GM21526 (cell line): ENCODE measurements around the gene NODAL.
"Not testable (repeated sequence)": the region's sequence is repeated elsewhere in the genome, so short reads cannot be mapped to it uniquely, and the experiment has no call there.

Experiments
- ATAC-seq: cut with Tn5 transposase; IDR thresholded peaks from one replicate; pipeline ENCODE4 v1.9.1; 2021; ENCODE audit warnings: moderate library complexity; ENCODE audit not compliant: unreplicated experiment, low FRiP score

Gene NODAL

DNA sequence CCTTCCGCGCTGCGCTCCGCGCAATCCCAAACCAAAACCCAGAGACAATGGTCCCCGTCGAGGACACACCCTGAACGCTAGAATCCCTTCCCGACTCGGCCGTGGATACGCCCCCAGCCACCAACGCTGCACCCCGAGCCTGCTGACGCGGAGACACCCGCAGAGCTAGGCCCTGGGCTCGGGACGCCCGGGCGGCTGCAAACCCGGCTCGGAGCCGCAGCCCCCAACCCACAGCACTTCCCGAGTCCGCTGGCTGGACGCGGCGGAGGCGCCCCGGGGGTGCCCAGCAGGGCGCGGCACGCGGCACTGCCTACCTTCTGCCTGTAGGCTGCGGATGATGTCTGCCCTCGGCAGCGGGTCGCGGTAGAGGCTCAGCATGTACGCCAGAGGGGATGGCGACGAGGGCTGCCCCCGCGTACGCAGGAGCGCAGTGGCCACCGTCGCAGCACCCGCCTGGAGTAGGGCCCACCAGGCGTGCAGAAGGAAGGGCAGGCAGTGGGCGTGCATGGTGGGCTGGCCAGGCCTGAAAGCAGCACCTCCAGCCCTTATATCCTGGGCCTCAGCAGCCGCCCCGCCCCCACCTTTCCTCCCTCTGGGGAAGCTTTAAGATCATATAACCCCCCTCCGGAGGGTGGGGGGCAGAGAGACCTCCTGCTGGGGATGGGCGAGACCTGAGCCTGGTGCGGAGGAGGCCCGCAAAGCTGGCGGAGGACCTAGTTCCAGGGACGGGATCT is at the start of gene NODAL:
Gene NODAL (minus strand): TSS at position 521 of the 734 bp plus-strand sequence. CDS start 14 bp downstream, at position 507.
- no peak for ATAC-seq

DNA sequence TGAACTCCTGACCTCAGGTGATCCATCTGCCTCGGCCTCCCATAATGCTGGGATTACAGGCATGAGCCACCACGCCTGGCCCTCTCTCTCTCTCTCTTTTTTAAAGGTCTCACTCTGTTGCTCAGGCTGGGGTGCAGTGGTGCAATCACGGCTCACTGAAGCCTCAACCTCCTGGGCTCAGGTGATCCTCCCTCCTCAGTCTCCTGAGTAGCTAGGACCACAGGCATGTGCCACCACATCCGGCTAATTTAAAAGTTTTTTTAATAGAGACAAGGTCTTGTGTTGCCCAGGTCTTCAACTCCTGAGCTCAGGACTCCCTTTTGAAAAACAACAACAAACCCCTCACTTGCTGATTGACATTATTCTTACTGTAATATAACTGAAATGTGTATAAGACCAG is 48.7 kb upstream of the NODAL start:
- ATAC-seq = no peak

DNA sequence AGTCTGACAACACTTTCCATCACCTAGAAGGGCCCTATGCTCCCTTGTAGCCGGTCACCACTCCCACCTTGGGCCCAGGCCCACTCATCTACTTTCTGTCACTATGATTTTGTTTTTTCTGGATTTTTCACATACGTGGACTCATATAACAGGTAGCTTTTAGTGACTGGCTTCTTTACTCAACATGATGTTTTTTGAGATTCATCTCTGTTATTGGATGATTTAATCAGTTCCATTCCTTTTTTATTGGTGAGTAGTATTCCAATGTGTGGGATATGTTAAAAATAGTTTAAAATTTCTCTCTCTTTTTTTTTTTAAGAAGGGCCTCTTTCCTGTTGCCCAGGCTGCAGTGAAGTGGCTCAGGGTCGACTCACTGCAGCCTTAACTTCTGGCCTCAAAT is 46.3 kb upstream of the NODAL start:
- no peak for ATAC-seq

DNA sequence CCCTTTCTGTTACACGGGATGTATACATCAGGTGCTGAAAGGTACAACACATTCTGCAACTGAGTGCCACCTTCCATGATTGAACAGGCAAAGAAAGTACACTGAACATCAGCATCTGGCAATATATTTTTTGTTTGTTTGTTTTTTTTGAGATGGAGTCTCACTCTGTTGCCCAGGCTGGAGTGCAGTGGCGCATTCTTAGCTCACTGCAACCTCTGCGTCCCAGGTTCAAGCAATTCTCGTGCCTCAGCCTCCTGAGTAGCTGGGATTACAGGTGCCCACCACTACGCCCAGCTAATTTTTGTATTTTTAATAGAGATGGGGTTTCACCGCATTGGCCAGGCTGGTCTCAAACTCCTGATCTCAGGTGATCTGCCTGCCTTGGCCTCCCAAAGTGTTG is 42.4 kb upstream of the NODAL start:
- not testable (repeated sequence) for ATAC-seq

DNA sequence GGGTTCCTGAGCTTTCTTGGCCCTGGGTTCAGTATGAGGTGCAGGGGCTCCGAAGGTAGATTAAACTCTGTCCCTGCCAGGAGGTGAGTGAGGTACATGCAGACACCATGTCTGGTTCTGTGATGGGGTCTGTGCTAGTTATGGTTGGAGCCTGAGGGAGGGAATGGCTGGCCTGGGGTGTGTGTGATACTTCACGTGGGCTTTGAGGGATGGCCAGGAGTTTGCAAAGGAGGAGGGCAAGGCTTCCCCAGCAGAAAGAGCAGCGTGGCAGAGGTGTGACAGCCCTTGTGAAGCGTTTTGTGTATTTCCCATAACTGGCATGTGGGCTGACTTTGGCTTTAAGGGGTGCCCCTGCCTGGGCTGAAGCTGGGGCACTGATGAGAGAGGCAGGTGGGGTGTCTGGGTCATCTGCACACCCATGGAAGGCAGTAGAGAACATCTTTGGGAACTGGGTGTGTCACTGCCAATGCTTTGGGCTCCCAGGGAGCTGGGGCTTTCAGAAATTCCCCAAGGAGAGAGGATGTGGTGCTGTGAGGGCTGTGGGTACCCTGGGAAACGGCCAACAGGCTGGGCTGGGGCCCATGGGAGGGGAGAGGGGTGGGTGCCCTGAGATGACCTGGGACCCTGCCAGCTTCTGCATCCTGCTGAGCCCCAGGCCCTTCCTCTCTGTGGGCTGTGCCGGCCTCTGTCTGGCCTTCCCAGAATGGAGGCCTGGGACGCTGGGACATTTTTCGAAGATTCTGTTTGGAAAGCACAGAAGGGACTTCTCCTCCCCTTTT is 41.7 kb upstream of the NODAL start:
- ATAC-seq = no peak

DNA sequence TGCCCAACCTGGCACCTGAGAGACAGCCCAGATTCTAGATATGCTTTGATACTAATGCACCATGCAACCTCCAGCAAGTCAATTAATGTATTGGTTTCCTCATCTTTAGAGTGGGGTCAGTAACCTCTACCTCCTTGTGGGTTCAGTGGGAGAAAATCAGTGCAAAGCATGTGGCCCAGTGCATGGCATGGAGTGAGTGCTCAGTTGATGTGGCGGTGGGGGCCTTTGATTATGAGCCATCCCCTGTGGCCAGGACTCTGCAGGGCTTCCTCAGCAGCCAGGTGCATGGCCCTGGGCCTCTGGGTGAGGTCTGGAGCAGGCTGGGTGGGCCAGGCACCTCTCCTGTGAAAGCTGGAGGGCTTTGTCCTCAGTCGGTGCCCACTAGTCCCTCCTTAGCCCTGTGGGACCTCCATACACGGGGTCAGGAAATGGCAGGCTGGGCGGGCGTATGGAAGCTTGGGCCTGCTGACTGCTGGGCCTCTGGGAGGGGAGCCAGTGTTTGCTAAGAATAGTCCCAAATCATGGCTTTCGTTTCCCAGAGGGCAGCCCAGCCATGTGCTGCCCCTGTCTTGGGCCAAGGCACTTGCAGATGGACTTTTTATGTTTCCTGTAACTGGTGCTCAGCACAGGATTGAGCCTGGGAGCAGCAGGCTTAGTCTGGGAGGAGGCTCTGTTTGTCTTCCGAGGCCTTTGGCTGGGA is 40.5 kb upstream of the NODAL start:
- no peak for ATAC-seq

DNA sequence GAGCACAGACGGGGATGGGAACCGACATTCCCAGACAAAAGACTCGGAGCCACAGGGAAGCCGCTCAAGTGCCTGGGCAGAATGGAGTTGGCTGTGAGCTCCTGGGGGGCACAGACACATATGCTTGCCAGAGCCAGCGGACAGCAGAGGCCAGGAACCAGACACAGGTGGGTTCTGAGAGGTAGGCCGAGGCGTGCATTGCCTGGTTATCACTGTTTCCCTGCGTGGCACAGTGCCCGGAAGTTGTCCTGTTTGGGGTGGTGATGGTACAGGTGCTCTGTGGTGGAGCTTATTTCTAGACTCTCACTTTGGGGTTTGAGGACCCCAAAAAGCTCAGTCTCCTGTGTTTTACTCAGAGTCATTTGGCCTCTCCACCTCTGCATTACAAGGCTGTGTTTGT is 39.6 kb upstream of the NODAL start:
- ATAC-seq = no peak

DNA sequence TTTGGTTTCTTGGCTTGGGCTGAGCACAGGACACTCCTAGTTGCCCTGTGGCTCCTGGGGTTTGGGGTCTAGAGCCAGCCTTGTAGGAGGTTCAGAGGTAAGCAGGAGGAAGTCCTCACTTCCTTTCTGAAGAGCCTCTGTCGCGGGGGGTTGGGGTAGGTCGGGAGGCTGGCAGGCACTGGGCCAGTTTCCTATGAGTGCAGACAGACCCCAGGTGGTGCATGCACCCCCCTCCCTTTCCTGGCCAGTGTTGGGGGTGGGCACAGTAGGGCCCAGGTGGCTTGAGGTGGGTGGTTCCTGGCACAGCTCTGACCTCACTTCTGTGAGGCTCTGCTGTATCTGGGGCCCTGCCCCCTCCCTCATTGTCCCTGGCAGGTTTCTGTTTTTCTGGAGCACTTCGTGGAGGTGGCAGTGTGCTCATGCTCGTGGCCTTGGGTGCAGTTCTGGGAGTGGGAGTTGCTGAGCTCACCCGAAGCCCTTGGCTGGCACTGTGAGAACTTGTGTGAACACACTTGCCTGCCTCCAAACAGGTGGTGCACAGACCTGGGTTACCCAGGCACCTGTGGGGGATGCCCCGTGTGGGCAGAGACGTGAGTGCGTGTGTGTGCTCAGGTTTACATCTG is 38.9 kb upstream of the NODAL start:
- ATAC-seq = no peak

DNA sequence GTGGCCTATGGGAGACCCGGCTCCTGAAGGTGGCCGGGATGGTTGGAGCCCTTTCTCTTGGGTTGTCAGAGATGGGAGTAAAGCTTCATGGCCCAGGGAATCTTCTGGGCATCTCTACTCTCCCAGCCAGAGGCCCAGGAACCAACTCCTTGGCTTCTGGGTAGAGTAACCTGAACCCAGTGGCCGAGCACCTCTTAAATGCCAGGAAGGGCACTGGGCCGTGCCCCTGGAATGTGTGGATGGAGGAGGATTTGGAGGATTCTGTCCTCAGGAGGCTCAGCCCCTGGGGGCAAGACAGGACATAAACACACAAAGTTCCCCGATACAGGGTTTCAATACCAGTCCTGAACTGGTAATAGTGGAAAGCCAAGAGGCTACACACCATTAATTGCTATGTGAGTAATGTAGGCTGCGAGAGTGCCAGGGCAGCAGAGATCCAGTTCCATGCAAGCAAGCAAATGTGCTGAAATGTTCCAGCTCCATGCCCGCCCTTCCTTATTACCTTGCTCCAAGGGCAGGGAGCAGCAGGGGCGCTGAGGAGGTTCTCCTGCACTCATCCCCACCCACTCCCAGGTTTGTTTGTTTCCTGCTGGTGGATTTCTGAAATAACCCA is 38.3 kb upstream of the NODAL start:
- no peak for ATAC-seq

DNA sequence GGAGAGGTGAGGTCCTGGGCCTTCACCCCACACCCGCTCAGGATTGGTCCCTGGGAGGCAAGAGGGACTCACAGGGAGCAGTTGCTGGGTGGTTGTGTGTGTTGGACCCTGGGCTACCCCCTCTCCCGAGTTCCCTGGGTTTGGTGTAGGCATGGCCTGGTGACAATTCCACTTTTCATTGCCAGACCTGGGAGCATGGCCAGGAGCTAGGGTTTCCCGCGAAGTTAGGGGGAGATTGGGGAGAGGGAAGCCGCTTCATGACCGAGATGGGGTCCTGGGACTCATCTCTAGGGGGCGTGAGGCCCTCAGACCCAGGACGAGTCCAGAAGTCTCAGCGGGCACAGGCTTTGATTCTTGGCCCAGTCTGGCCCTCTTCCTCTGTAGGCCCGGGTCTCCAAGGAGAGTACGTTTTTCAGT is 37.7 kb upstream of the NODAL start:
- ATAC-seq = no peak

DNA sequence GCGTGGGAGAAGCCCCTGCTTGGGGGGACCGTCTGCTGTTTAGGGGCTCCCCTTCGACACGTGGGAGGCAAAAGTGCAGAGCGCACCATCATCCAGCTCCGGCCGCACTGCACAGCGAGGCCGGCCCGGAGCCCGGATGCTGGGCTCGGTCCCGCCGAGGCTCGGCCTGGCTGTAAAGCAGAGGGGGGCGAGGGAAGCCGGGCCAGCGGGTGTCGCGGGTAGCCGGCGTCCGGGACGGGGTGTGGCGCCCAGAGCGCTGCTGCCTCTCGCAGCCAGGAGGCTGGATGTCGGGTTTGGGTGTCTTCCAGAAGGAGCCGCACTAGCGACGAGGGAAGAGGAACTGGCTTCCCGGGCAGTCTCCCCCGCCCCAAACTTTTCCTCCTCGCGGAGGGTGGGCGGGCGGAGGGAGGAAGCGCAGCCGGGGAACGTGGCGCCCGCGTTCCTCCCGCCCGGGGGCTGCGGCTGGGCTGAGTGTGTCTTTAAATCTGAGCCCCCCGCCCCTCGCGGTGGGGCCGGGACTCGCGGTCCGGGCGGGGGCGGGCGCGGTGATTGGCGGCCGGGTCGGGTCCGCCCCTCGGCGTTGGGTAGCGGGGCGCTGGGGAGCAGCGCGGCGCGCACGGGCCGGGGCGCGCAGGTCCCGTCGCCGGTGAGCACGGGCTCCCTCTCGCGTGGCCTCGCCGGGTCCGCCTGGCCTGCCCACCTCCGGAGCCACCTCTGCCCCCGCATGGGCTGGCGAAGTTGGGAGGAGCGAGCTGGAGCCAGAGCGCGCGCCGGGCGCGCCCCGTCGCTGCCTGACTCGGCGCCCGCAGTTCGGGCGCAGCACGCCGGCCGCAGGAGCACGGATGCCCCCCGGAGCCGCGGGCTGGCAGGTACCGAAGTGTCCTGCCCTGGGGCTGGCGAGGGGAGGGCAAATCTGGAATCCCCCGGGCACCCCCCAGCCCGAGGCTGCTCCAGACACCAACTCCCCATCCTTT is 37.0 kb upstream of the NODAL start, which contains the start of gene PALD1:
Gene PALD1 (plus strand): TSS at position 577 of the 974 bp plus-strand sequence. CDS start 47,185 bp downstream, outside the sequence.
- ATAC-seq = no peak

DNA sequence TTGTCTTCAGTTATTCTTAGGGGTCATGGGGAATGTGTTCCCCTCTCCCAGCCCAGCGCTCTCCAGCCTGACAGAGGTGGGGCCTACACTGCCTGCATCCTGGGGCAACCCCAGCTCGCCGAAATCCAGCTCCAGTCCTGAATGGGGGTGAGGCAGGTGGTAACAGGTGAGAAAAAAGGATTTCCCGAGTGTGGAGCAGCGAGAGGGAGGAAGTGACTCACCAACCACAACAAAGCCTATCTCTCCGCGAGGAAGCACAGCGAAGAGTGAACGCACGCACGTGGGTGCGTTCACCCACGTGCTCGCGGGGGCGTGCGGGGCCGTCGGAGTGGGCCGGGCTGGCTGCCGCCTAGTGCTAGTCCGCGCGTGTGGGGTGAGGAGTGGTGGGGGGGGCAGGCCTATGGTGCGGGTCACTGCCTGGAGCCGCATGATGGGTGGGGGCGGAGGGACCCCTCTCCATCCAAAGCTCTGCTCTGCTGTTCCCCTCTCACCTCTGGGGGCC is 36.2 kb upstream of the NODAL start:
- ATAC-seq = no peak

DNA sequence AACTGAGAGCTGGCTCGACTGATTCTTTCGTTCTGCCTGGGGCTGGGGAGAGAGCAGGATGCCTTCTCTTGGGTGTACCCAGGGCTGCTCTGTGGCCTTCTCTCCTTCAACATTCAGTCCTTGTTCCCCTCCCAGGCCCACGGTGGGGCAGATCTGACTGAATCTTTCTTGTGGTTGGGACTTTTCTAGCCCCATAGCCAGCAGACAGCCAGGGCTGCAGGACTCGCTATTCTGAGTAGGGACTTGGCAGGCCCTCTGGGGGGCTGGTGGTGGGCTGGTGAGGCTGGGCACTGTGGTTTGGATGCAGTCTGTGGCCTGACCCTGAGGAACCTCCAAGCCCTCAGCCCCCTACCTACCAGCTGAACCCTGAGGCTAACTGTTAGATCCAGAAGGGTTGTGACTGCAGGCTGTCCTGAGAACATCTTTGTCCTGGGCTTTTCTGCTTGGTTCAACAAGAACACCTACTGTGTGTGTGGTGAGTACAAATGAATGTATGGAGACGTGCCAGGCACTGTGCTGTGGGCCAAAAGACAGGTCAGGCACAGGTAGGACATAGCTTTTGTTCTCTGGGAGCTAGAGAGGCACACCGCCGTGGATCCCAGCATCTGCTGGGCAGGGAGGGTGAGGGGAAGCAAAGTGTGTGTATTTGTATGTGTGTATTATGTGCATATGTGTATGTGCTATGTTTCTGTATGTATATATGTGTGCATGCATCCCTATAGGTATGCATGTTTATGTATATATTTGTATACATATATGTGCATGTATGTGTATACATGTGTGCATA is 35.0 kb upstream of the NODAL start:
- ATAC-seq = no peak

DNA sequence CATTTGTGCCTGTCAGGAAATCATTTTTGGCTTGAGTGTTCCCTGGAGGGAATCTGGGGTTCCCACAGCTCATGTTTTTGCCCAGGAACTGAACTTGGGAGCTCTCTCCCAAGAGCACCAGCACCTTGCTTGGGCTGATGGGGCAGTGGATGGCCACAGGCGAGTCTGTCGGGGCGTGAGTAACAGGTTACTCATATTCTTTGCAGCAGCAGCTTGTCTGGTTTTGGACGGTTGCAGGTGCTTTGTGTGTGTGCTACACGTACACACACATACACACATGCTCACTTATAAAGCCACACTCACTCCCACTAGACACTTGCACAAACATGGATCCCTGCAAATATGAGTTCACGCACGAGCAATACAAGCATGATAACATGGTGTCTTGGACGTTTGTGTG is 34.2 kb upstream of the NODAL start:
- no peak for ATAC-seq

DNA sequence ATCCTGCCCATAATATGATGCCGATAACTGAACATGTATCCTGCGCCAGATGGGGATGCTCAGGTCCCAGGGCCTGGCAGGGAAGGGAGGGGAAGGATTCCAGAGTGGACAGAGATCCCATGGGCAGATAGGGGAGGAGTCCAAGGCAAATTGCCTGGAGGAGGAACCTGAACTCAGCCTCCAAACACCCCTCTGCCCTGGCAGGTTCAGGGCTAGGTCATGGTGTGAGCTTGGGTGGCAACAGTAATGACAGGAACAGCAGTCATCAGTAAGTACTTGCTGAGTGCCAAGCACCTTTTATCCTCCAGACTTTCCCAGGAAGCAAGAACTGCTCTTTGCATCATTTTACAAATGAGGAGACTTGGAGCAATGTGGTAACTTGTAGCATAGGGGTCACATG is 33.3 kb upstream of the NODAL start:
- no peak for ATAC-seq

DNA sequence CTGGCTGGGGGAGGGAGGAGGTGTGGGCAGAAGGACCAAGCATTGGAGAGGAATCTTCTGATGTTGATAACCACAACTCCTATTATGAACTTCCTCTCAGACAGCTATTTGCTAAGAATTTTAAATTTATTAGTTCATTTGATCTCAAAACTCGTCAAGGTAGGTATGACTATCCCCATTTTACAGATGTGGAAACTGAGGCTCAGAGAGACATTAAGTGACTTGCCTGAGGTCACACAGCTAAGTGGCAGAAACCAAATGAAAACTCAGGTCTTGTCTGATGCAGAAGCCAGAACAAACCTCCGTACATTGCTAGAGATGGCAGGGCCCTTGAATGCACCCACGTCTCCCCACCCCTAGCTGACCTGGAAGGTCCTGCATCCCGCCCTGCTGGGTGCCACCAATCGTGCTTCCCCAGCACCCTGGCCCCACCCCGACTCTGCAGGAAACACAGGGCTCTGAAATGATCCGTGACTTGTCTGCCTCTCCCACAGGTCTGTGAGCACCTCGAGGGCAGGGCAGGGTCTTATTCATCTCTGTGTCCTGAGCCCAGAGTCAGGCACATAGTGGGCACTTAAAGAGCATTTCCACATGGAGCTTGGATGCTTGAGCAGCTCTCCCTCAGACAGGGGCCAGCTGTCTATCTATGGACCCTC is 31.4 kb upstream of the NODAL start:
- ATAC-seq = no peak

DNA sequence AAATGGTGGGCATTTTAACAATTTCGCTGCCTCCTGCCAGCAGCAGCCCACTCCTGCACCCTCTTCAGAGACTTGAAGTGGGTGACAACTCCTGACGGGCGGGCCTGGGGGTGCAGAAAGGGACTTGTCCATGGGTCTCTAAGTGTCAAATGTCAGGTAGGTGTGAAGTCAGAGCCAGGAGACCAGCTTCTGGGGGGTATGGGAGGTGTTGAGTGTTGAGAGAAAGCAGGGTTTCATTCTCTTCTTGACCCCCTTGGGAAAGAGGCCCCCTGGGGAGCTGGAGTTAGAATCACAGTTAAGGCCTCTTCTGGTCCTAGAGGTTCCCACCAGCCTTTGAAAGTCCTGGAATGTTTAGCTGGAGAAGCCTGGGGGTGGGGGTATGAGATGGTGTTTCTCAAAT is 25.5 kb upstream of the NODAL start:
- ATAC-seq = no peak

DNA sequence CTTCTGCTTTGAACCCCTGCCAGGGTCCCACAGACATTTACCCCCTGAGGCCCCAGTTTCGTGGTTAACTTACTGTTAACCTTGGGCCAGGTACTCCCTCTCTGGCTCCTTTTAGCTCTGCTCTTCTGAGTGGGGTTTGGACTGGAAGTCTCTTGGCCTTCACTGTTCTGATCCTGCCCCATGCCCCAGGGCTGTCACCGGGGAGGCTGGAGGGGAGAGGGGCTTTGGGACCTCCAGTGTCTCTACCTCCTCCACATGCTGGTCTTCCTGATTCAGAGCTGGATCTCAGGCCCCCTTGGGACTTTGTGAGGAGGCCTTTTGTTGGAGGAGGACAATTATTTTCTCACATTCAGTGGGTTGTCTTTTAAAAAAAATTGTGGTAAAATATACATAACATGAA is 24.4 kb upstream of the NODAL start:
- ATAC-seq = no peak
